OCI-LY3 (cell line): ENCODE measurements around the gene AGPAT3.

Experiments
- H2AFZ ChIP-seq: fragments of 200-600, 300-600 bp; shearing (Covaris generic); 2 replicates; pipeline ENCODE4 v1.6.0; 2014; ENCODE audit warnings: antibody characterized with exemption, low read depth, low read length
- H3K27ac ChIP-seq: fragments of 200-600, 300-600 bp; sonication (generic); 2 replicates; pipeline ENCODE4 v1.5.1; 2014; ENCODE audit warnings: mild to moderate bottlenecking, low read length, moderate library complexity, mixed read lengths
- H3K27me3 ChIP-seq: fragments of 200-600, 300-600 bp; sonication (generic); 2 replicates; pipeline ENCODE4 v1.6.1; 2014; ENCODE audit warnings: low read depth, low read length, mixed read lengths
- H3K36me3 ChIP-seq: fragments of 200-600, 300-600 bp; sonication (generic); replicated peaks from 2 replicates; pipeline ENCODE3; 2014; ENCODE audit warnings: low read depth, low read length, mixed read lengths
- H3K4me1 ChIP-seq: fragments of 300-600, 200-600 bp; sonication (generic); 2 replicates; pipeline ENCODE4 v1.6.1; 2014; ENCODE audit warnings: low read length, mixed read lengths
- H3K4me2 ChIP-seq: fragments of 200-600, 300-600 bp; sonication (generic); 2 replicates; pipeline ENCODE4 v1.6.1; 2014; ENCODE audit warnings: low read length, mixed read lengths
- H3K4me3 ChIP-seq: fragments of 300-600, 200-600 bp; sonication (generic); 2 replicates; pipeline ENCODE4 v1.5.1; 2014; ENCODE audit warnings: antibody characterized with exemption, mild to moderate bottlenecking, low read length, moderate library complexity
- H3K79me2 ChIP-seq: fragments of 300-600, 200-600 bp; shearing (Covaris generic); 2 replicates; pipeline ENCODE4 v1.6.1; 2014; ENCODE audit warnings: mild to moderate bottlenecking, low read length, mixed read lengths
- H3K9ac ChIP-seq: fragments of 300-600, 200-600 bp; shearing (Covaris generic); 2 replicates; pipeline ENCODE4 v1.6.0; 2014; ENCODE audit warnings: mild to moderate bottlenecking, low read length, moderate library complexity
- H3K9me3 ChIP-seq: fragments of 200-600, 300-600 bp; shearing (Covaris generic); 2 replicates; pipeline ENCODE4 v1.6.1; 2014; ENCODE audit warnings: low read length, mixed read lengths; ENCODE audit not compliant: insufficient read depth
- H4K20me1 ChIP-seq: fragments of 200-600, 300-600 bp; sonication (generic); 2 replicates; pipeline ENCODE4 v1.6.1; 2016; ENCODE audit warnings: low read length, mixed read lengths; ENCODE audit not compliant: insufficient read depth
- EZH2phosphoT487 ChIP-seq: fragments of 200-600 bp; shearing (Covaris generic); IDR thresholded peaks from 2 replicates; pipeline ENCODE4 v1.6.1; 2018; ENCODE audit warnings: antibody characterized with exemption, mixed run types, low read depth
- TF ChIP-seq, protein P1 (sequence below): fragments of 200-600, 300-600 bp; sonication (generic); IDR thresholded peaks from 2 replicates; pipeline ENCODE4 v1.5.1; 2014; ENCODE audit warnings: antibody characterized with exemption, low read length, low read depth

Gene AGPAT3

DNA sequence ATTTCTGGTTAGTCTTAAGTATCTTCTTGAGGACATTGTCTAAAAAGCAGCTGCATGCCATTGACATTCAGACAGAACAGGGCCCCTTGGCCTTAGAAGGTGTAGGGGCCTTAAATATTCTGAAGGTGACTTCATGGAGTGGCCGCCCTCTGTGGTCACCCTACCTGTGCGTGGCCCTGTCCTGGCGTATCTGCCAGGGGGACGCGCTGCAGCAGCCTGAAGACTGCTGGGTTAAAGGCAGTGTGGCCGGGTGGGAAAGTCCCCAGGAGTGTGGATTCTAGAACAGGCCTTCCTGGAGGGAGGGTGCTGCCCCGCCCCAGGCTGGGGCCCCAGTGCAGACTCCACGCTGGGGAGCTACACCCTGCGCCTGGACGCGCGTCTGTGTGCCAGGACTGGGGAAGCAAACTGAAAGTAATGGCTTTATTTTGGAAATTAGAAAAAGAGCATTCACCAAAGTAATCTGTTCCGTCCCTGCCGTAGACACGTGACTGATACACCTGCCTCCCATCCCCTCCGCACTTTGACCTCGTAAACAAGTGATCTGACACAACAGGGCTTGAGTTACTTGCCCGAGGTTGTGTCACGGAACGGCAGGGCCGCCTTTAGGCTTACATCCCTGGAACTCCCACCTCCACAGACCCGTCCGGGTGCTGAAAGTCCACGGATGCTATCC, 1.8 kb downstream of the AGPAT3 start:
- Histone ChIP-seq H3K4me3 (peak overlapping the region; percentile 95), H3K36me3 (peaks cover 41% of the 10 kb centered on the region), H2AFZ (no peak overlapping the region), H3K79me2 (peaks cover 67% of the 10 kb centered on the region), H3K27me3 (no peaks in the 10 kb centered on the region), H3K27ac (peak overlapping the region; percentile 86), H4K20me1 (peaks cover 42% of the 10 kb centered on the region), H3K9me3 (no peaks in the 10 kb centered on the region), H3K9ac (peak overlapping the region; percentile 98), H3K4me2 (peak overlapping the region; percentile 95), H3K4me1 (peaks cover 33% of the 10 kb centered on the region)
- TF ChIP-seq, protein P1, sequence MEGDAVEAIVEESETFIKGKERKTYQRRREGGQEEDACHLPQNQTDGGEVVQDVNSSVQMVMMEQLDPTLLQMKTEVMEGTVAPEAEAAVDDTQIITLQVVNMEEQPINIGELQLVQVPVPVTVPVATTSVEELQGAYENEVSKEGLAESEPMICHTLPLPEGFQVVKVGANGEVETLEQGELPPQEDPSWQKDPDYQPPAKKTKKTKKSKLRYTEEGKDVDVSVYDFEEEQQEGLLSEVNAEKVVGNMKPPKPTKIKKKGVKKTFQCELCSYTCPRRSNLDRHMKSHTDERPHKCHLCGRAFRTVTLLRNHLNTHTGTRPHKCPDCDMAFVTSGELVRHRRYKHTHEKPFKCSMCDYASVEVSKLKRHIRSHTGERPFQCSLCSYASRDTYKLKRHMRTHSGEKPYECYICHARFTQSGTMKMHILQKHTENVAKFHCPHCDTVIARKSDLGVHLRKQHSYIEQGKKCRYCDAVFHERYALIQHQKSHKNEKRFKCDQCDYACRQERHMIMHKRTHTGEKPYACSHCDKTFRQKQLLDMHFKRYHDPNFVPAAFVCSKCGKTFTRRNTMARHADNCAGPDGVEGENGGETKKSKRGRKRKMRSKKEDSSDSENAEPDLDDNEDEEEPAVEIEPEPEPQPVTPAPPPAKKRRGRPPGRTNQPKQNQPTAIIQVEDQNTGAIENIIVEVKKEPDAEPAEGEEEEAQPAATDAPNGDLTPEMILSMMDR: no peak
- TF ChIP-seq EZH2phosphoT487: no peak

DNA sequence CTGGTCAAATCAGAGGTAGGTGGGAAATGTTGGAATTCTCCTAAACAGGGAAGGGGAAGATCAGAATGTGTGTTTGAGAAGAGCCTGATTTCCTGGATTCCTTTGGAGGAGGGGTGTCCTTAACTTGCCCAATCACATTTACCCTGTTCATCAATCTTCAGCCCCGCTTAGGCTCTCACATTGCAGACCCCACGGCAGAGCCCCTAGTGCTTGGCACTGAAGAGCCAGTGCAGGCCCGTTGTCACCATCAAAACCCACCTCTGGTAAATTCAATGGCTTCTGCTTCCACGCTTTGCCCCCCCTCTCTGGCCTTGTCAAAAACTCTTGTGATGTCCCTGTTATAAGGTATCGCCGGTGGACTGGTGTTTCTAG, 2.3 kb downstream of the AGPAT3 start:
- peak overlapping the region; percentile 86 for H3K27ac ChIP-seq
- peak overlapping the region; percentile 95 for H3K4me2 ChIP-seq
- peaks cover 72% of the 10 kb centered on the region for H3K79me2 ChIP-seq
- peak overlapping the region; percentile 95 for H3K4me3 ChIP-seq
- peaks cover 44% of the 10 kb centered on the region for H3K36me3 ChIP-seq
- TF ChIP-seq EZH2phosphoT487: no peak
- TF ChIP-seq, protein P1: no peak
- no peaks in the 10 kb centered on the region for H3K27me3 ChIP-seq
- H4K20me1 ChIP-seq: peaks cover 44% of the 10 kb centered on the region
- peaks cover 28% of the 10 kb centered on the region for H3K4me1 ChIP-seq
- H3K9ac ChIP-seq: peak overlapping the region; percentile 98; the same call in 1 of the 2 replicates
- no peaks in the 10 kb centered on the region for H3K9me3 ChIP-seq
- no peak overlapping the region for H2AFZ ChIP-seq

DNA sequence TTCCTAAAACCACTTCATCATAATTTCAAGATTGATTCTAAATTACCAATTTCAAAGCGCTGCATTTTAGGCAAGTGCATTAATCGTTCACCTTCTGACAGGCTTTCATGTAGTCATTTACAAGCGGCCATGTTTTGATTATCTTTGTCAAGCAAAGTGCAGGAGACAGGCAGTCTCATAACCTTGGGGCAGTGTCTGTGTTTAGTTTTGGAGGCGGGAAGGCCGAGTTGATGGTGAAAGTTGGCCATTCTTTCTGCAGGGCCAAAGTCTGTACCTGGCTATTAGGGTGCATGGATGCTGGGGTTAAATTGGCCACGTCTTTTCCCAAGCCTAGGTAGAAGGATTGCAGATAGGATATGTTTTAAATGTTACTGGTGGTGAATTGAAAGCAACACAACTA, 2.9 kb downstream of the AGPAT3 start:
- Histone ChIP-seq H3K9me3 (no peaks in the 10 kb centered on the region), H3K36me3 (peaks cover 50% of the 10 kb centered on the region), H3K27me3 (no peaks in the 10 kb centered on the region), H3K9ac (no peak overlapping the region), H3K27ac (no peak overlapping the region), H3K4me1 (peaks cover 23% of the 10 kb centered on the region), H3K4me3 (no peak overlapping the region), H2AFZ (no peak overlapping the region), H4K20me1 (peaks cover 50% of the 10 kb centered on the region), H3K79me2 (peaks cover 78% of the 10 kb centered on the region), H3K4me2 (no peak overlapping the region)
- no peak for TF ChIP-seq EZH2phosphoT487
- TF ChIP-seq, protein P1: no peak

DNA sequence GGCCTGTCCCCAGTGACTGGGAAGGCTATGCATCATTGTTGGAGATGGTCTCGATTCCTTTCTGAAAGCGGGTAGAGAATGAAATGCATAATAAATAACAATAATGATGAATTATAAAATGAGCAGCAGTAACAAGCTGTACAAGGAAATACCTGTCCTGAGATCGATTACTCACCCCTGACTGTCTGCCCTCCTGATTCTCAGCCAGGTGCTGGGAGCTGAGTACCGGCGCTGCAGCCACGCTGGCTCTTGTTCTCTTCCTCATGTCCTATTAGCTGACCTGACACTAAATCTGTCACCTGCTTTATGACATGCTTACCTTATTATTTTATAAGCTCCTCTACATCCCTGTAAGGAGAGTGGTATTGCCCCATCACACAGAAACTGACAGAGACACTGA, 3.4 kb downstream of the AGPAT3 start:
- H3K36me3 ChIP-seq: peaks cover 55% of the 10 kb centered on the region
- no peaks in the 10 kb centered on the region for H3K27me3 ChIP-seq
- peaks cover 84% of the 10 kb centered on the region for H3K79me2 ChIP-seq
- H3K4me1 ChIP-seq: peaks cover 18% of the 10 kb centered on the region
- TF ChIP-seq, protein P1: no peak
- TF ChIP-seq EZH2phosphoT487: no peak
- H3K9ac ChIP-seq: no peak overlapping the region
- no peak overlapping the region for H3K4me3 ChIP-seq
- H3K4me2 ChIP-seq: no peak overlapping the region
- no peaks in the 10 kb centered on the region for H3K9me3 ChIP-seq
- peaks cover 52% of the 10 kb centered on the region for H4K20me1 ChIP-seq
- no peak overlapping the region for H2AFZ ChIP-seq
- H3K27ac ChIP-seq: no peak overlapping the region
